GM18505 (cell line): ENCODE measurements around the gene ERBIN.
"Not testable (repeated sequence)": the region's sequence is repeated elsewhere in the genome, so short reads cannot be mapped to it uniquely, and the experiment has no call there.

Experiments
- ATAC-seq: cut with Tn5 transposase; IDR thresholded peaks from one replicate; pipeline ENCODE4 v1.9.1; 2021; ENCODE audit not compliant: unreplicated experiment
- POLR2A ChIP-seq: IDR thresholded peaks from 4 replicates; pipeline ENCODE4 v1.6.1; 2011; ENCODE audit warnings: borderline replicate concordance; ENCODE audit not compliant: insufficient read depth, insufficient read length; ENCODE audit errors: extremely low read depth

ERBIN gene

DNA sequence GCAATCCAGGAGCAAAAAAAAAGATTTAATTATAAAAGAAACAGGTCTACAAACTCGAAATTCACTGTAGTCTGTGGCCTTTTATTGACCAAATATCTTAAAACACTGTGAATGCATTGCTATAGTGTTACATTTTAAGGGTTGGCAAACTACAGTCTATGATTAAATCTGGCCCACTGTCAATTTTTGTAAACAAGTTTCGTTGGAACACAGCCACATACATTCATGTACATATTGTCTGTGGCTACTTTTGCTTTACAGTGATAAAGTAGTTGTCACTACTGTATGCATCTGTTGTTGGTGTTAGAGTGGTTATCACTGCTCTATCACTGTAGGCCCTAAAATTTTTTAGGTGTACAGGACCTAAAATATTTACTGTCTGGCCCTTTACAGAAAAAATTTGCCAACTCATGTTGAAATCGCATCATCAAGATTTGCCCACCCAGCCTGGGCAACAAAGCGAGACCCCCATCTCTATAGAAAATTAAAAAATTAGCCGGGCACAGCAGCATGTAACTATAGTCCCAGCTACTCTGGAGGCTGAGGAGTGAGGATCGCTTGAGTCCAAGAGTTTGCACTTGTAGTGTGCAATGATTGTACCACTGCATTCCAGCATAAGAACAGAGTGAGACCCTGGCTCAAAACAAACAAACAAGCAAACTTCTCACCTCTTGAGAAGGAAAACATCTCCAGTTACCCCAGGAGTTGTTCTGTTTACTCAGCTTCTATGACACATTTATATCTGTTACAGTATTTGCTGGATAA lies 89.0 kb downstream of the ERBIN start:
- TF ChIP-seq POLR2A: no peak
- ATAC-seq: no peak

DNA sequence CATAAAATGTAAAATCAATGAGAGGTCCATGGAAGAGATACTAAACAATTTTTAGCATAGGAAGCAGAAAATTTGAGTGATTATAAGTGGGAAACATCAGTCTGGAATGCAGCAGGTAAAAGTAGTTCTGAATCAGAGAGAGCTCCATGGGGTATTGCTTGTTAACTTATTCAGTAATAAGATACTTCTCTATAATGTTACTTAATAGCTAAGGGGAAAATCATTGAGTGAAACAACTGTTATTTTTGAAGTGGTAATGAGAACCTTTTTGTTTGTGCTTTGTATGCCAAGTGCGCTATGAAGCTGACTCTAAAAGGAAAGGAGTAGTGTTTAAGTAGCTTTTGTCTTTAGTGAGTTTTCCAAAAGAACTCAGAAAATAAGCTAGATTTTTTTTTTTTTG lies 95.2 kb downstream of the ERBIN start:
- no peak for ATAC-seq
- no peak for TF ChIP-seq POLR2A

DNA sequence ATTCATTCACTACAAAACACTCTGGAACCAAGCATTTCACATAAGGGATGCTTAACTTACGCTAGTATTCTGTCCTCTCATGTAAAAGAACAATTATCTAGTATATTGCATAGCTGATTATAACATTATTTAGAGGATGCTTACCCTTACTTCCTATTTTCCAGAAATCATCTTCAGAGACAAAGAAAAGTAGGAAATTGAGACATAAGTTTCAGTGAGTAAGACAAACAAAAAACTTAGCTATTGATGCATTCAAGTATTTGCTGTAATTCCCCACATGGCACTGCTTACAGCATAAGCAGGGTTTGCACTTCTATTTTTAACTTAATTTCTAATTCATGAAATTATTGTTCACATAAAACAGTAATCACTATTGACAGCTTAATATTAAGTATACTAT lies 112.9 kb downstream of the ERBIN start:
- TF ChIP-seq POLR2A: no peak
- ATAC-seq: no peak

DNA sequence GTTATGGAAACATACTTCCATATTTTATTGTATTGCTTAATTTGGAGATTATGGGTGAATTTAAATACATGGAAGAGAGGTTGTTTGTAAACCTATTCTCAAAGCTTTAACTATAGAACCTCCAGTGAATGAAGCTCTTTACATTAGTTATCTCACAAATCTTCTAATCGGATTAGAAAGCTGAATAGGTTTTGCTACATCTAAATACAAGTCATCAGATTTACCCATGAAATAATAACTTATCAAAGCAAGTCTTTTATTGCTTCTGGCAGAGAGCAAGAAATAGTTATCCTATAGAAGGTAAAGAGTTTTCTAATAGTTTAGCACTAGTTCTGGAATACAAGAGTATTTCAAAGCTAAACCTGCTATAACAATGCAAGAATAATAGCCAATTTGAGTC lies 113.3 kb downstream of the ERBIN start:
- ATAC-seq: no peak
- TF ChIP-seq POLR2A: no peak

DNA sequence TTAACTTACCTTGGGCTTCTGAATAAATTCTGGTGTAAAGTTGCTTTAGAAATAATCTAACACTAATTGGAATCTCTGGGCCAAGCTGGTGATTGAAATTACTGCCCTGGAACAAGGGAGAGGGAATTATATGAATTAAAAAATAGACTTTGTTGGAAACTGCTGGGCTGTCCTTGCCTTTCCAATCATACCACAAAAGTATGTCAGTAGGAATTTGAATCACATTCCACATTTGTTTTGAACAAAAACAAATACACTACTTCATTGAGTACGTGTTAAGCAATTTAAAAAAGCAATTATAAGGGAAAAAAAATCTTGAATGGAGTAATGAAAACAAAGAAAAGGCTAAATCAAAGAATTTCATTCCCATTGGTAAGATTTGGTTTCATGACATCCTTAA lies 115.3 kb downstream of the ERBIN start:
- no peak for TF ChIP-seq POLR2A
- no peak for ATAC-seq

DNA sequence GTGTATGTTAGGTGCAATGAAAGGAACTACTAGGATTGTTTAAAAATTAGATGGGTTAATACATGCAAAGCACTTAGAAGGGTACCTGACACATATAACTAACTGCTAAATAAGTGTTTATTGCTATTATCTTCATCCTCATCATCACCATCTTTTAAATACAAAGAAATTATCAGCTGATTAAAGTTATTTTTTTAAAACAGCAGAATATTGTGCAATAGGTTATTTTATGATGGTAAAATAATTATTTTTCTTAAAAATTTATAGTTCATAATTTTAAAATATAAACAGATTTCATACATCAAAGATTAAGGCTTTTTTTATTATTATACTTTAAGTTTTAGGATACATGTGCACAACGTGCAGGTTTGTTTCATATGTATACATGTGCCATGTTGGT lies 130.9 kb downstream of the ERBIN start:
- no peak for TF ChIP-seq POLR2A
- ATAC-seq: no peak

DNA sequence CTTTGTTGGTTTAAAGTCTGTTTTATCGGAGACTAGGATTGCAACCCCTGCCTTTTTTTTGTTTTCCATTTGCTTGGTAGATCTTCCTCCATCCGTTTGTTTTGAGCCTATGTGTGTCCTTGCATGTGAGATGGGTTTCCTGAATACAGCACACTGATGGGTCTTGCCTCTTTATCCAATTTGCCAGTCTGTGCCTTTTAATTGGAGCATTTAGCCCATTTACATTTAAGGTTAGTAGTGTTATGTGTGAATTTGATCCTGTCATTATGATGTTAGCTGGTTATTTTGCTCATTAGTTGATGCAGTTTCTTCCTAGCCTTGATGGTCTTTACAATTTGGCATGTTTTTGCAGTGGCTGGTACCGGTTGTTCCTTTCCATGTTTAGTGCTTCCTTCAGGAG lies 134.9 kb downstream of the ERBIN start:
- ATAC-seq: not testable (repeated sequence)

DNA sequence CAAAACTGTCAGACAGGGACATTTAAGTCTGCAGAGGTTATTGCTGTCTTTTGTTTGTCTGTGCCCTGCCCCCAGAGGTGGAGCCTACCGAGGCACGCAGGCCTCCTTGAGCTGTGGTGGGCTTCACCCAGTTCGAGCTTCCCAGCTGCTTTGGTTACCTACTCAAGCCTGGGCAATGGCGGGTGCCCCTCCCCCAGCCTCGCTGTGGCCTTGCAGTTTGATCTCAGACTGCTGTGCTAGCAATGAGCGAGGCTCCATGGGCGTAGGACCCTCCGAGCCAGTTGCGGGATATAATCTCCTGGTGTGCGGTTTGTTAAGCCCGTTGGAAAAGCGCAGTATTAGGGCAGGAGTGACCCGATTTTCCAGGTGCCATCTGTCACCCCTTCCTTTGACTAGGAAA lies 136.7 kb downstream of the ERBIN start:
- ATAC-seq: not testable (repeated sequence)

DNA sequence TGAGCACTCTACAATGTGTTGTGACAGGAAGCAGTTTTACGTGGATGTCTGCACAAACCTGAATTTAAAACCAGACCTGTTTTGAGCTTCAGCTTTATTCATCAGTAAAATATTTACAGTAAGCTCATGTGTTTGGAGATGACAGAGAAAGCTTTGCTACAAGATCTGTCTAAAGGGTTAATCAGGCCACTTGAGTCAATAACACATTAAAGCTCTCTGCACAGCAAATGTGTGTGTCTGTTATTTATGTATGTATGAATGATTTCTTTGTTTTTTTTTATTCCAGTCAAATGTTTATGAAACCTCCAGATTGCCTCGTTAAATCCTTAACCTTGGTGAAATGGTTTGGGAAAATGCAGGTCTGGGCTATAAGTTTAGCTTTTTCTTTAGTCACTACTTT lies 140.5 kb downstream of the ERBIN start:
- TF ChIP-seq POLR2A: no peak
- no peak for ATAC-seq

DNA sequence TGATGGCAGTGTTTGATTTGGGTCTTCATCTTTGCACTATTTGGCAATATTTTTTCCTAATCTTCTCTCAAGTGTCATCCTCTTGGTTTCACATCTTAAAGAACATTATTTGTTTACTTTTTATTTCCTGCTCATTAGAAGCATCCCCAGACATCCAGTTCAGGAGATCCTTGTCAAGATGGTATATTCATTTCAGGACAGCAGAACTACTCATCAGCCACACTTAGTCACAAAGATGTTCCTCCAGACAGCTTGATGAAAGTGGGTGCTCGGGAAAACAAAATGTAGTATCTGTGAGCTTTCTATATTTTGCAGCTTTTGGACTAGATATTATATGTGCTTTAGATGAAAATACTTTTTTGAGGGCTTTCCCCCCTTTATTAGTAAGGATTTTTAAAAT lies 145.7 kb downstream of the ERBIN start:
- no peak for TF ChIP-seq POLR2A
- ATAC-seq: no peak

DNA sequence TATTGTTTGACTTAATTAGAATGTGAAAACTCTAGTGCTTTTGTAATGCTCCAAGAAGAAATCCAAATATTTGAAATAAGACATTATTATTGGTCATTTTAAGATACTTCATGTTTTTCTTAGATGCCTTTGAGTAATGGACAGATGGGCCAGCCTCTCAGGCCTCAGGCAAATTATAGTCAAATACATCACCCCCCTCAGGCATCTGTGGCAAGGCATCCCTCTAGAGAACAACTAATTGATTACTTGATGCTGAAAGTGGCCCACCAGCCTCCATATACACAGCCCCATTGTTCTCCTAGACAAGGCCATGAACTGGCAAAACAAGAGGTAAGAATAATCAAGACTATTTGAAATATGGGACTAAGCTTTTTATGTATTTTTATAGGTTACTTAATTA lies 148.5 kb downstream of the ERBIN start:
- ATAC-seq: no peak
- TF ChIP-seq POLR2A: no peak

DNA sequence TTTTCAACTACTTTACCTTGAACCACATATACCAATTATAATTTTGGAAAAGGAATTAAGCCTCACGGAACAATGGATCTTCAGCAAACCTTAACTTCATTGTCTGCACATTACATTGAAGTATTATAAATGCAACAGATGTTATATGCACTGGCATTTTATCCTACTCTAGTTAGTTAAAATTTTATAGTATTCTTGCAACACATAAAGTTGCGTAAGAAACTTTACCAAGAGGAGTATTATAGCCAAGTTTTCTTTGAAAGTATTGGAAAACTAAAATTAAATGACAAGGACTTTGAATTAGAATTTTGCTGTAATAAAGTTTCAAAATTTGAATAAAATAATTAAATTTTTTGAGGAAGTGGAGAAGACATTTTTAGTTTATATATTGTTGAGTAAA lies 154.3 kb downstream of the ERBIN start:
- ATAC-seq: no peak
- TF ChIP-seq POLR2A: no peak

DNA sequence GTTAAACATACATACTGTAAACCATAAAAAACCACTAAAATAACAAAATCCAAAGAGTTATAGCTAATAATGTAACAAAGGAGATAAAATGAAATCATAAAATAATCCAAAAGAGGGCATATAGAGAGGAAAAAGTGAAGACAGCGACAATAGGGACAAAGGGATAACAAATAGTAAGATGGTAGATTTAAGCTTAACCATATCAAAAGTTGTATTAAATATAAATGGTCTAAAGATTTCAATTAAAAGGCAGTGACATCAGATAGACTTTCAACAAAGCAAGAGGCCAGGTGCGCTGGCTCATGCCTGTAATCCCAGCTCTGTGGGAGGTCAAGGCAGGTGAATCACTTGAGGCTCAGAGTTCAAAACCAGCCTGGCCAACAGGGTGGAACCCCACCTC lies 163.0 kb downstream of the ERBIN start:
- ATAC-seq: no peak
- no peak for TF ChIP-seq POLR2A

DNA sequence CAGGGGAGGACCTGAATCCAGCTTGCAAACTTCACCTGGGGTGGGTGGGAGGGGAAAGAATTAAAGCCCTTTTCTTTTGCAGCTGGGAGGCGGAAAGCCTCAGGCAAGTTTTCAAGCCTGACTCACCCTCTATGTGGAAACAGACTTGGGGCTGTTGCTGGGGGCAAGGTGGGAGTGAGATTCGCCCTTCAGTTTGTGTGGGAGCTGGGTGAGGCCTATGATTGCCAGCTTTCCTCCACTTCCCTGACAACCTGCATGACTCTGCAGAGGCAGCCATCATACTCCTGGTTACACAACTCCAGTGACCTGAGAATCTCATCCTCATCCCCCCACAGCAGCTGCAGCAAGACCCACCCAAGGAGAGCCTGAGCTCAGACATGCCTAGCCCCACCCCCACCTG lies 174.5 kb downstream of the ERBIN start:
- no peak for ATAC-seq
- no peak for TF ChIP-seq POLR2A

DNA sequence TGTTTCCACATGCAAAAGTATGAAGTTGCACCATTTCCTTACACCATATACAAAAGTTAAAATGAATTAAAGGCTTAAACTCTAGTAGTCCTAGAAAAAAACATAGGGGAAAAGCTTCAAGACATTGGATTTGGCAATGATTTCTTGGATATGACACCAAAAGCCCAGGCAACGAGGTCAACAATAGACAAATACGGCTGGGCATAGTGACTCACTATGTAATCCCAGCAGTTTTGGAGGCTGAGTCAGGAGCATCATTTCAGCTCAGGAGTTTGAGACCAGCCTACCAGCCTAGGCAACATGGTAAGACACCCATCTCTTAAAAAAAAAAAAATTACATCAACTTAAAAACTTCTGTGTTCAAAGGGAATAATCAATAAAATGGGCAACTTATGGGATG lies 186.8 kb downstream of the ERBIN start:
- TF ChIP-seq POLR2A: no peak
- ATAC-seq: no peak

DNA sequence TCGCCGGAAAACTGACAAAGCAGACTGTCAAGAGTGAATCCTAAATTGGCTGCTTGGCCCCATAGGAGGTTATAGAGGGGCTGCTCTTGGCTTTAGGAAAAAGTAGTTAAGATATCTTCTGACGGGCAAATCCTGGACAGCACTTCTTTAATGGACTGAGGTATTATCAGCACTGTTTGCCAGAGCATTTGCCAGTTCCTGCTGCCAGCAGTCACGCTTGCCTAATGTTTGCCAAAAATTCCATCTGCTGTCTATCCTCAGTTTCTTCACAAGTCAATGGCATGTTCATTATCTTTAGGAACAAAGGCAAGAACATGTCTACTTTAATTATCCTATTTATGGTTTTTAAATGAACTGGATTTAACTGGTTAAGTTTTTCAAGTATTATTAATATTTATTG lies 191.9 kb downstream of the ERBIN start:
- ATAC-seq: no peak
- no peak for TF ChIP-seq POLR2A

DNA sequence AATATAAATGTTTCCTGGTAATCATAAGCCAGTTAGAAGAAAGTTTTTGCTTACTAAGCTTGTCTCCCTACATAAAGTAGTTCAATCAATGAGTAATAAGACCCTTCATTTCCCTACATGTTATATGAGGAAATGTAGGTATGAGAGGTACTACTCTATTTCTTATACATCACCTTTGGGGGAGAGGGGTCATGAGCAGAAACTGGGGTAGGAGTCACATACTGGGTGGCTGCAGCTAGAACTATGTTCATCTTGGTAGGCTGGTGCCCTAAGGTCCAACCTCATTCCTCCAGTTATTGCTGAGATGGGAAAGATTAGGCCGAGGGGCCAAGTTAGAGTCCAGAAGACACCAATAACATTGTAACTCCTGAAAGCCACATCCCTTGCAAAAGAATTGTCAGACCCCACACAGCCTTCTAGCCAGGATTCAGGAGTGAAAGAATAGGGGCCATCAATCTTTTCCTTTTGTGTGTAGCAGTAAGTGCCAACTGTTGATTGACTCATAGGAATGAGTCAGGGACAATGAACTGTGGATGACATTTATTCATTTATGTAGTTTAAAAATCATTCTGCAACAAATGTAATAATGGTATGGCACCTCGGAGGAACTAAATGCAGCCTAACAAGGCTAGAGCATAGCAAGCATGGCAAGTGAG lies 196.1 kb downstream of the ERBIN start:
- no peak for ATAC-seq
- no peak for TF ChIP-seq POLR2A
